MCF 10A (cell line): Measurements from ENCODE around the gene ZDHHC17. TPM values are rescaled to one million over a fixed set of nuclear protein-coding genes. Genes with fewer than 3 reads are reported as not detected.
"Not testable (repeated sequence)": the region's sequence is repeated elsewhere in the genome, so short reads cannot be mapped to it uniquely, and the experiment has no call there.

Experiments used
- BruUV-seq: library from RNA; stranded (reverse); fragments of 400-500 nt; replicated peaks from 2 replicates; lab custom pipeline; 2021; lab: Mats Ljungman, UMichigan
- CTCF ChIA-PET: fragments of 300-600 bp; sonication (Branson Sonifier 250); formaldehyde crosslinking; extraction: SDS; loops from one replicate; lab custom pipeline; 2021; ENCODE audit warnings: antibody characterized with exemption, inconsistent platforms; lab: Yijun Ruan, JAX
- POLR2A ChIA-PET: fragments of 300-600, 350-650 bp; sonication (Branson Sonifier 250); formaldehyde crosslinking; extraction: SDS; loops from one replicate; lab custom pipeline; 2020; ENCODE audit warnings: antibody characterized with exemption, inconsistent platforms; lab: Yijun Ruan, JAX
- DNase-seq: peaks from one replicate; pipeline ENCODE4 v3.0.0-alpha.2; 2018; ENCODE audit not compliant: unreplicated experiment
- H3K27ac Mint-ChIP-seq: one replicate; pipeline ENCODE4 v1.8.0; 2022; ENCODE audit warnings: mild to moderate bottlenecking, low read depth, mixed read lengths; ENCODE audit not compliant: unreplicated experiment
- H3K27me3 Mint-ChIP-seq: one replicate; pipeline ENCODE4 v1.8.0; 2022; ENCODE audit warnings: mixed read lengths; ENCODE audit not compliant: insufficient read depth, unreplicated experiment
- H3K36me3 Mint-ChIP-seq: one replicate; pipeline ENCODE4 v1.8.0; 2022; ENCODE audit warnings: mild to moderate bottlenecking, moderate library complexity, mixed read lengths; ENCODE audit not compliant: insufficient read depth, unreplicated experiment
- H3K4me1 Mint-ChIP-seq: one replicate; pipeline ENCODE4 v1.8.0; 2022; ENCODE audit warnings: mixed read lengths; ENCODE audit not compliant: insufficient read depth, unreplicated experiment
- H3K4me3 Mint-ChIP-seq: one replicate; pipeline ENCODE4 v1.8.0; 2022; ENCODE audit warnings: mild to moderate bottlenecking, moderate library complexity, mixed read lengths; ENCODE audit not compliant: unreplicated experiment
- H3K9me3 Mint-ChIP-seq: one replicate; pipeline ENCODE4 v1.8.0; 2022; ENCODE audit warnings: mixed read lengths; ENCODE audit not compliant: unreplicated experiment
- CTCF ChIP-seq: fragments of 200-600 bp; IDR thresholded peaks from one replicate; pipeline ENCODE4 v1.8.0; 2022; ENCODE audit warnings: antibody characterized with exemption, mild to moderate bottlenecking; ENCODE audit not compliant: unreplicated experiment
- intact Hi-C: fragments of 100-400 bp; cut with micrococcal nuclease; formaldehyde crosslinking; loops from 2 replicates; pipeline ENCODE4 v1.14.1; 2022
- total RNA-seq: library from RNA; stranded (reverse); gene quantifications from 2 replicates; pipeline ENCODE4 v1.2.3, GENCODE V29; 2022

Gene ZDHHC17
- total RNA-seq, 1 experiment from 2014 or later = 26.9 TPM

DNA sequence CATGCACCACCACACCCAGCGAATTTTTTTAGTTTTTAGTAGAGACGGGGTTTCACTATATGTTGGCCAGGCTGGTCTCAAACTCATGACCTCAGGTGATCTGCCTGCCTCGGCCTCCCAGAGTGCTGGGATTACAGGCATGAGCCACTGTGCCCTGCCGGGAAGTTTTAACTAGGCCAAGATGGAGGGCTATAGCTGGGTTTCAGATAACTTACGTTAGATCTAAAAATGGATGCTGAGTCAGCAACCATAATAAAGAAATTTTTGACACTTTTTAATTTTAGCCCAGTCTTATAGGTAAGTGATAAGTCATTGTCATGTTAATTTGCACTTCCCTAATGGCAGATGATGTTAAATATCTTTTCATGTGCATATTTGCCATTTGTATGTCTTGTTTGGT is 14.4 kb downstream of the ZDHHC17 start:
- intact Hi-C loops = no loop called here
- BruUV-seq = no TSS peak
- no peaks in the 10 kb centered on the region for H3K27me3 Mint-ChIP-seq
- no peak overlapping the region for H3K4me3 Mint-ChIP-seq
- peaks cover 19% of the 10 kb centered on the region for H3K4me1 Mint-ChIP-seq
- no peaks in the 10 kb centered on the region for H3K36me3 Mint-ChIP-seq
- no peak for TF ChIP-seq CTCF
- DNase-seq = no peak
- H3K27ac Mint-ChIP-seq = no peak overlapping the region
- CTCF ChIA-PET = interaction anchor here (0.6 to 2.5 kb wide), 6 partner anchors 10 to 164 kb away, joined by 3 to 16 read pairs (median 3); no protein-coding TSS in a partner anchor
- POLR2A ChIA-PET = no interaction called here
- no peaks in the 10 kb centered on the region for H3K9me3 Mint-ChIP-seq

- ChIA-PET POLR2A (interaction anchor here (0.7 kb wide), 1 partner anchor 11 kb away, joined by 5 read pairs; no protein-coding TSS in a partner anchor), CTCF (interaction anchor here (0.6 to 2.5 kb wide), 6 partner anchors 11 to 250 kb away, joined by 3 to 16 read pairs (median 3); no protein-coding TSS in a partner anchor)
- H3K4me3 Mint-ChIP-seq, H3K27me3 Mint-ChIP-seq, H3K36me3 Mint-ChIP-seq, H3K9me3 Mint-ChIP-seq, DNase-seq, intact Hi-C loops, H3K27ac Mint-ChIP-seq, BruUV-seq: not testable (repeated sequence)
- peaks cover 29% of the 10 kb centered on the region for H3K4me1 Mint-ChIP-seq
These were observed 15.4 kb downstream of the ZDHHC17 start for GRCh38 chr12:76779310-76779709.

GRCh38 chr12:76781321-76781720 is 17.4 kb downstream of the ZDHHC17 start:
- BruUV-seq = no TSS peak
- H3K27me3 Mint-ChIP-seq = no peaks in the 10 kb centered on the region
- no peak overlapping the region for H3K27ac Mint-ChIP-seq
- intact Hi-C loops = no loop called here
- CTCF ChIA-PET = interaction anchor here (0.7 to 2.2 kb wide), 3 partner anchors 10 to 1142 kb away, joined by 3 to 13 read pairs (median 4); no protein-coding TSS in a partner anchor
- no peaks in the 10 kb centered on the region for H3K36me3 Mint-ChIP-seq
- H3K4me1 Mint-ChIP-seq = peaks cover 40% of the 10 kb centered on the region
- H3K9me3 Mint-ChIP-seq = no peaks in the 10 kb centered on the region
- no peak for TF ChIP-seq CTCF
- DNase-seq = no peak
- POLR2A ChIA-PET = interaction anchor here (0.6 to 1.1 kb wide), 2 partner anchors 13 to 28 kb away, joined by 3 to 5 read pairs; no protein-coding TSS in a partner anchor
- H3K4me3 Mint-ChIP-seq = no peak overlapping the region

DNA sequence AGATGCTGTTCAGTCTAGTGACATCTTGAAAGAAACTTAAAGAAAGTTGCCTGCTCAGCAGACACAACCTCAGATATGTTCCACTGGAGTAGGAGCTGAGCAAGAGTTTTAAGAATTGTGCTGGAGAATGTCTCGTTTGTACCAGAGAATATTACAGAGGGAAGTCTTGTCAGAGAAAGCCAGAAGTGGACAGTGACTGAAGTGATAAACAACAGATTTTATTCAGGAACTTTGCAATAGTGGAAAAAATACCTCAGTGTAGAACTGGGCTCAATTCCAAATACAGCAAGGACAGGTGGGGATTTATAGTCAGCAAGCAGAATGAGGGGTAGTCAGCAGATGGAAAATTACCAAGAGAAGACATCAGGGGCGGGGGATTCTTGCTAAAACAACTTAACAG is 18.6 kb downstream of the ZDHHC17 start:
- H3K4me3 Mint-ChIP-seq = no peak overlapping the region
- H3K4me1 Mint-ChIP-seq = peaks cover 40% of the 10 kb centered on the region
- no peak for DNase-seq
- no peak overlapping the region for H3K27ac Mint-ChIP-seq
- no TSS peak for BruUV-seq
- H3K36me3 Mint-ChIP-seq = no peaks in the 10 kb centered on the region
- intact Hi-C loops = no loop called here
- TF ChIP-seq CTCF = no peak
- ChIA-PET CTCF (interaction anchor here (0.6 to 2.2 kb wide), 5 partner anchors 9 to 197 kb away, joined by 3 to 13 read pairs (median 3); no protein-coding TSS in a partner anchor), POLR2A (interaction anchor here (1.0 to 1.2 kb wide), 3 partner anchors 15 to 19 kb away, joined by 3 to 4 read pairs (median 4); no protein-coding TSS in a partner anchor)
- H3K9me3 Mint-ChIP-seq = peaks cover 4% of the 10 kb centered on the region
- H3K27me3 Mint-ChIP-seq = no peaks in the 10 kb centered on the region
